Prostate gland (tissue), 2 donors: ENCODE results near the gene KRT13. TPM values are rescaled to one million over a fixed set of nuclear protein-coding genes. Genes with fewer than 3 reads are reported as not detected.

ENCODE experiments used
- DNase-seq: peaks from one replicate; pipeline ENCODE4 v3.0.0-alpha.2; 2019; ENCODE audit warnings: low spot score
- H3K27ac ChIP-seq, 2 donors: fragments of 200-600 bp; sonication (generic); 2 replicates each; pipeline ENCODE4 v1.5.1; 2017 to 2019
- H3K27me3 ChIP-seq: fragments of 200-600 bp; sonication (generic); replicated peaks from 2 replicates; pipeline ENCODE4 v1.5.1; 2019; ENCODE audit not compliant: insufficient read depth
- H3K36me3 ChIP-seq, 2 donors: fragments of 200-600 bp; sonication (generic); 1 replicate in 1 of 2; 2 replicates in 1 of 2; pipeline versions ENCODE4 v1.5.1 to v1.8.1; 2017 to 2019
- H3K4me1 ChIP-seq: fragments of 200-600 bp; sonication (generic); replicated peaks from 2 replicates; pipeline ENCODE4 v1.5.1; 2019
- H3K4me3 ChIP-seq, 2 donors: fragments of 200-600 bp; sonication (generic); 2 replicates each; pipeline ENCODE4 v1.5.1; 2017 to 2019
- H3K9me3 ChIP-seq: fragments of 200-600 bp; sonication (generic); 2 replicates; pipeline ENCODE4 v1.5.1; 2017
- POLR2A ChIP-seq: fragments of 450-650 bp; IDR thresholded peaks from one replicate; pipeline ENCODE4 v1.6.1; 2016; ENCODE audit warnings: antibody characterized with exemption, mild to moderate bottlenecking
- POLR2AphosphoS5 ChIP-seq: sonication (generic); formaldehyde crosslinking; IDR thresholded peaks from one replicate; pipeline ENCODE4 v1.6.1; 2017; ENCODE audit warnings: antibody characterized with exemption
- WGBS: methylation state at CpG from one replicate; pipeline ENCODE4 v1.1.5; 2018; 5-methylcytosine and 5-hydroxymethylcytosine counted together
- intact Hi-C: fragments of 100-400 bp; cut with DNase I; formaldehyde crosslinking; loops from one replicate; pipeline ENCODE4 v1.14.2; 2022
- microRNA-seq: library from miRNA; unstranded; fragments of <30 nt; microRNA quantifications from one replicate; pipeline ENCODE4, GENCODE V29; 2016
- small RNA-seq, 2 donors: library from RNA; depleted of rRNA; stranded (forward); fragments of <200 nt; gene quantifications; one replicate each; pipeline ENCODE3, GENCODE V24; 2016
- total RNA-seq, 2 donors: library from RNA; depleted of rRNA; stranded (reverse); fragments of >200 nt; gene quantifications; one replicate each; pipeline ENCODE4 v1.1.0, GENCODE V29; 2016
- TF ChIP-seq, protein P1 (sequence below), 4 experiments: fragments of 200-600 bp in 2 of 4; fragments of 450-650 bp in 2 of 4; sonication (generic) in 2 of 4; IDR thresholded peaks; 1 replicate in 3 of 4; 2 replicates in 1 of 4; pipeline ENCODE4 v1.5.1; 2016 to 2019; ENCODE audit warnings: antibody characterized with exemption in 4 of 4, mild to moderate bottlenecking in 2 of 4, moderate library complexity in 2 of 4

The KRT13 gene
- total RNA-seq, 2 donors from 2014 or later, result 38.4 to 62.7 TPM

DNA sequence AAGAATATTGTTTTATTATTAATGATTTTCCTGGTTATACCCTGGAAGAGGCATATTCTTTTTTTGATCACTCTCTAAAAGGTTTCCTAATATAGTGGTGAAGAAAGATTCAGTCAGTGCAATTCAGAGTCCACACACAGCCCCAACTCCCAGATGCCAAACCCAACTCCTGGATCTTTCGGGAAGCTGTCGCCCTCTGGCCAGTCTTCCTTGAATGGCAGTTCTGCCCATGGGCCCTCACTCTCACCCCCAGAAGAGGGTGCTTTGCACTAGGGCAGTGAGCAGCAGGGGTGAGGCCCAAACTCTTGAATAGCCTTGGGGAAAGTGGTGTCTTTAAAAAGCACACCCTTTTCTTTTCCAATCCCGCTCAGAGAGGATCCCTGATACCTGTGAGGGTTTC lies 49.2 kb downstream of the KRT13 start:
- Histone ChIP-seq H3K4me3 (no peak overlapping the region), H3K27ac (no peak overlapping the region), H3K36me3 (no peaks in the 10 kb centered on the region), H3K27me3 (no peaks in the 10 kb centered on the region), H3K4me1 (no peaks in the 10 kb centered on the region), H3K9me3 (no peaks in the 10 kb centered on the region)
- no peak for DNase-seq
- WGBS, result 96% methylated on average over 3 of the region's 3 CpGs
- intact Hi-C loops, result no loop called here
- TF ChIP-seq POLR2AphosphoS5, result no peak
- TF ChIP-seq POLR2A, result no peak
- TF ChIP-seq, protein P1, sequence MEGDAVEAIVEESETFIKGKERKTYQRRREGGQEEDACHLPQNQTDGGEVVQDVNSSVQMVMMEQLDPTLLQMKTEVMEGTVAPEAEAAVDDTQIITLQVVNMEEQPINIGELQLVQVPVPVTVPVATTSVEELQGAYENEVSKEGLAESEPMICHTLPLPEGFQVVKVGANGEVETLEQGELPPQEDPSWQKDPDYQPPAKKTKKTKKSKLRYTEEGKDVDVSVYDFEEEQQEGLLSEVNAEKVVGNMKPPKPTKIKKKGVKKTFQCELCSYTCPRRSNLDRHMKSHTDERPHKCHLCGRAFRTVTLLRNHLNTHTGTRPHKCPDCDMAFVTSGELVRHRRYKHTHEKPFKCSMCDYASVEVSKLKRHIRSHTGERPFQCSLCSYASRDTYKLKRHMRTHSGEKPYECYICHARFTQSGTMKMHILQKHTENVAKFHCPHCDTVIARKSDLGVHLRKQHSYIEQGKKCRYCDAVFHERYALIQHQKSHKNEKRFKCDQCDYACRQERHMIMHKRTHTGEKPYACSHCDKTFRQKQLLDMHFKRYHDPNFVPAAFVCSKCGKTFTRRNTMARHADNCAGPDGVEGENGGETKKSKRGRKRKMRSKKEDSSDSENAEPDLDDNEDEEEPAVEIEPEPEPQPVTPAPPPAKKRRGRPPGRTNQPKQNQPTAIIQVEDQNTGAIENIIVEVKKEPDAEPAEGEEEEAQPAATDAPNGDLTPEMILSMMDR (IDR thresholded peaks at IDR 0.05), result no peak

DNA sequence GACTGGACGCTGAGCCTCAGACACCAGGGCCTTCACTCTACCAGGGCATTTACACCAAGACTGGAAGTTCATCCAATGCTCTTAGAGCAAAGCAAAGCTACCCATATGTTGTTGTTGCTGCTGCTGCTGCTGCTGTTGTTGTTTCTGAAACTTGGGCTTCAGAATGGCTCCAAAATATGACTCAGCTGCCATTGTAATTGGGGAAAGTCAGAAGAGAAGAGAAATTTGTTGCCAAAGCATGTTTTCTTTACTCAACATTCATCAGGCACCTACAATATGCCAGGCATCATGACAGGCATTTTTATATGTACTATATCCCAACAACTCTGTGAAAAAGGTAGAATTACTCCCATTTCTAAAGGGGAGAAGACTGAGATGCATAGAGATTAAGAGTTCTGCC lies 50.2 kb downstream of the KRT13 start:
- H3K36me3 ChIP-seq, result no peaks in the 10 kb centered on the region
- H3K27ac ChIP-seq, result no peak overlapping the region
- TF ChIP-seq POLR2A, result no peak
- TF ChIP-seq POLR2AphosphoS5, result no peak
- TF ChIP-seq, protein P1 (IDR thresholded peaks at IDR 0.05), result no peak
- H3K4me3 ChIP-seq, result no peak overlapping the region
- no peaks in the 10 kb centered on the region for H3K27me3 ChIP-seq
- intact Hi-C loops, result no loop called here
- no peaks in the 10 kb centered on the region for H3K9me3 ChIP-seq
- no peaks in the 10 kb centered on the region for H3K4me1 ChIP-seq
- 100% methylated on average over 1 of the region's 1 CpG for WGBS
- DNase-seq, result no peak

DNA sequence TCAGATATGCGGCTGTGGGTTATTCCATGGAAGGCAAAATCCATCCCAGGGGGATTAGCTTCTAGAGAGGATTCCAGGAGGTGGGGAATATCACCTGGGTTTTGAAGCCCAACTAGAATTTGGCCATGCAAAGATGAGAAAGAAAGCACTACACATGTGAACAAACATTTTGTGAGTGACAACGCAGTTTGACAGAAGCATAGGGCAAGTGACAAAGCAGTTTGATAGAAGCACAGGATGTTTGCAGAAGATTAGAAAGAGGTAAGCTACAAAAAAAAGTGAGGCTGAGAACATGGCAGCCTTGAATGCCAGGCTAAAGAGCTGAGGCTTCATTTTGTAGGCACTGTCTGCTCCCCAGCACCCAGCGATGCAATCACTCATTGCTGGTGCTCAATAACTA lies 52.3 kb downstream of the KRT13 start:
- no peak for DNase-seq
- H3K27me3 ChIP-seq, result no peaks in the 10 kb centered on the region
- H3K36me3 ChIP-seq, result no peaks in the 10 kb centered on the region
- H3K4me1 ChIP-seq, result no peaks in the 10 kb centered on the region
- TF ChIP-seq POLR2AphosphoS5 (no peak), POLR2A (no peak)
- TF ChIP-seq, protein P1 (IDR thresholded peaks at IDR 0.05), result no peak
- WGBS, result 92% methylated on average over 3 of the region's 3 CpGs
- no peaks in the 10 kb centered on the region for H3K9me3 ChIP-seq
- no peak overlapping the region for H3K27ac ChIP-seq
- intact Hi-C loops, result no loop called here
- H3K4me3 ChIP-seq, result no peak overlapping the region

DNA sequence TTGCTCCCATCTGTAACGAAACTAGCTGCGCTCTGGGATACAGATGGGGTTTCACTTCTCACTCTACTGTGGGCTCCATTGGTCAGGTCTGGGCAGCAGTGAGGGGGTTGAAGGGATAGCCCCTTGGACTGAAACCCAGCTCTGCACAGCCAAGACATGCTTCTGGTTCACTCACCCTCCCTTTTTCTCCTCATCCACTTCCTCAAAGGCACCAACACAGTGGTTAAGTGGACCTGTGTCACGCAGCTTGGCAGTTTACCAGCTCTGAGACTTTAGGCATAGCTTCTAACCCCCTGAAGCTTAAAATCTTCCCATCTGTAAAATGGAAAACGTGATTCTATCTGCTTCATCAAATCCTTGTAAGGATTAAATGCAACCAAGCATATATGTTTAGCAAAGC lies 53.1 kb downstream of the KRT13 start:
- TF ChIP-seq POLR2A (no peak), POLR2AphosphoS5 (no peak)
- TF ChIP-seq, protein P1 (IDR thresholded peaks at IDR 0.05), result no peak
- intact Hi-C loops, result no loop called here
- no peak overlapping the region for H3K4me3 ChIP-seq
- H3K4me1 ChIP-seq, result no peaks in the 10 kb centered on the region
- DNase-seq, result no peak
- 72% methylated on average over 4 of the region's 4 CpGs for WGBS
- H3K27me3 ChIP-seq, result no peaks in the 10 kb centered on the region
- no peaks in the 10 kb centered on the region for H3K9me3 ChIP-seq
- H3K27ac ChIP-seq, result no peak overlapping the region
- H3K36me3 ChIP-seq, result no peaks in the 10 kb centered on the region

DNA sequence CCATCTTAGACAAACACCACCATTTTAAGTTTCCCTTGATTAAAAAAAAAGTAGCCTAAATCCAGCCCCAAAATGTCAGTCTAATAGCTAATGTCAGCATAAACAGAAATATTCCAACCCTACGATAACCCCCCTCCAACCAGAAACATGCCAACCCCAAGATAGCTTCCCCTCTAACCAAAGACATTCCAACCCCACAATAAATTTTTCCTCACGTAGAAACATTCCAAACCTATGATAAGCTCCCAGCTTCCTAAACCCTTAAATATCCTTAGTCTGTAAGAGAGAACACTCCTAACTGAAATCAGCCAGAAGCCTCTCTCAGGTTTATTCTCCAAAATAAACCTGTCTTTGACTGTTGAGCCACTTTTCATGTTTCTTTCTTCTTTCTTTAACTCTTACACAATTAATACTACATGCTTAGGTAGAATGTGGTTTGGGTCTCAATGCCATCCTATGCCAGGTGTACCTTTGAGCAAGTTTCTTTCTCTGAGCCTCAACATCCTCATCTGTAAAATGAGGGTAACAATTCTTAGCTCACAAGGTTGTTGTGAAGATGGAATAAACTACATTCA lies 54.2 kb downstream of the KRT13 start:
- intact Hi-C loops, result no loop called here
- Histone ChIP-seq H3K4me1 (no peaks in the 10 kb centered on the region), H3K36me3 (no peaks in the 10 kb centered on the region), H3K27ac (no peak overlapping the region), H3K4me3 (no peak overlapping the region), H3K27me3 (no peaks in the 10 kb centered on the region), H3K9me3 (no peaks in the 10 kb centered on the region)
- WGBS, result 69% methylated on average over 2 of the region's 2 CpGs
- TF ChIP-seq POLR2A, result no peak
- no peak for TF ChIP-seq POLR2AphosphoS5
- TF ChIP-seq, protein P1 (IDR thresholded peaks at IDR 0.05), result no peak
- no peak for DNase-seq

Small RNA genes within 50 kb of the gene (microRNA-seq; reads per million reads assigned to microRNA genes)
- 33.9 reads per million, percentile 63 among the genes with 10 or more reads in this experiment for gene MIR6510

Small RNA genes within 50 kb of the gene (small RNA-seq; reads per million reads assigned to genes)
- 0 reads per million in 2 donors for gene RNU2-32P

Other genes starting within 250 kb of the KRT13 start
- gene KRTAP9-6, start 240.2 kb downstream of the KRT13 start, total RNA-seq, result not detected
- gene KRTAP9-7, start 229.9 kb downstream of the KRT13 start, total RNA-seq, result not detected
- gene KRTAP29-1, start 202.8 kb downstream of the KRT13 start, total RNA-seq, result not detected
- not detected for gene KRTAP16-1, start 196.3 kb downstream of the KRT13 start, total RNA-seq
- gene KRTAP17-1, start 189.9 kb downstream of the KRT13 start, total RNA-seq, result not detected
- not detected for gene KRT33A, start 154.8 kb downstream of the KRT13 start, total RNA-seq
- not detected for gene KRT33B, start 135.8 kb downstream of the KRT13 start, total RNA-seq
- gene KRT34, start 123.3 kb downstream of the KRT13 start, total RNA-seq, result 1 to 10 TPM in 1 of 2 donors, not detected in 1; 1.5 TPM
- not detected for gene KRT31, start 108.0 kb downstream of the KRT13 start, total RNA-seq
- gene KRT37, start 81.0 kb downstream of the KRT13 start, total RNA-seq, result not detected
- not detected for gene KRT38, start 64.6 kb downstream of the KRT13 start, total RNA-seq
- not detected for gene KRT32, start 38.2 kb downstream of the KRT13 start, total RNA-seq
- gene KRT35, start 24.5 kb downstream of the KRT13 start, total RNA-seq, result not detected
- gene KRT36, start 15.7 kb downstream of the KRT13 start, total RNA-seq, result not detected
- gene KRT15, start 13.3 kb upstream of the KRT13 start, total RNA-seq, result 1,000 to 10,000 TPM in 1 of 2 donors, 100 to 1,000 TPM in 1; 138 to 1,038 TPM
- 100 to 1,000 TPM; 351 to 398 TPM for gene KRT19, start 22.7 kb upstream of the KRT13 start, total RNA-seq
- not detected for gene KRT9, start 66.4 kb upstream of the KRT13 start, total RNA-seq
- gene KRT14, start 81.3 kb upstream of the KRT13 start, total RNA-seq, result 100 to 1,000 TPM in 1 of 2 donors, 10 to 100 TPM in 1; 28.1 to 298 TPM
- 1 to 10 TPM; 4.0 to 6.7 TPM for gene KRT16, start 107.2 kb upstream of the KRT13 start, total RNA-seq
- gene KRT17, start 119.0 kb upstream of the KRT13 start, total RNA-seq, result 100 to 1,000 TPM; 201 to 360 TPM
- 100 to 1,000 TPM; 136 to 320 TPM for gene EIF1, start 183.3 kb upstream of the KRT13 start, total RNA-seq
- gene GAST, start 206.7 kb upstream of the KRT13 start, total RNA-seq, result not detected
- 1 to 10 TPM in 1 of 2 donors, under 1 TPM in 1; 0.55 to 3.6 TPM for gene HAP1, start 229.0 kb upstream of the KRT13 start, total RNA-seq